HFF-Myc (cell line): ENCODE results near the gene ANAPC2.

Experiments used
- DNase-seq: peaks from one replicate; pipeline ENCODE4 v3.0.0-alpha.2; 2011; ENCODE audit warnings: low read depth; ENCODE audit errors: extremely low read depth
- H3K4me3 ChIP-seq: replicated peaks from 2 replicates; pipeline ENCODE4 v1.5.1; 2011; ENCODE audit warnings: low read depth, mild to moderate bottlenecking, control low read depth, low read length
- TF ChIP-seq, protein P1 (sequence below): IDR thresholded peaks from 2 replicates; pipeline ENCODE4 v1.5.1; 2012; ENCODE audit warnings: mild to moderate bottlenecking, low read depth, low read length, control low read depth; ENCODE audit errors: missing control alignments

Gene ANAPC2

DNA sequence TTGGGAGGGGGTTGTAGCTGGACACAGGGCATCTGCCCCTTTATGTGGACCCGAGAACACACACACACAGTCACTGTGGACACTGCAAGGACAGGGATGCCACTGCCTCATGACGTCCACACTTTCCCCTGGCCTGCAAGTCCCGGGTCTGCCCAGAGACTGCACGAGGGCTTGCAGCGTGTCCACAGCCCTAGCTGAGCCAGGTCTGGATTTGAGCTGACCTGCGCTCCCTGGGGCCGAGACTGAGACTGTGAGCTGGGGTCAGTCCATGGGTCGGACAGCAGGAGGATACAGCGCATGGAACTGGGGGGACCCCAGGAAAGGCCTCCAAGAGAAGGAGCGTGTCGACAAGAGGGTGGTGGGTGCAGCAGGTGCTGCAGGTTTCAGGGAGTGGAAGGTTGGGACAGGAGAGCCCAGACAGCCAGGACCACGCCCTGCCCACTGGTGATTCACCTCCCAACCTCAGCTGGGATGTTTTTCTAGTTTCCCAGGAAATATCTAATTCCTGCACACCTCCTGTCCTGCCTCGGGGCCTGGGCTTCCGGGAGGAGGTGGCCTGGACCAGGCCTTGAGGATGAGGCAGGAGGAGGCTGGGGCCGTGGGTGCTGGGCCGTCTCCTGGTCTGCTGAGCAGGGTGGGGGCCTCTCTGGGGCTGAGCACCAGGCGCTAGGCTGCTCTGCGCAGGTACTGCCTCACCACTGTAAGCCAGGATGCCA, 38.1 kb upstream of the ANAPC2 start:
- TF ChIP-seq, protein P1, sequence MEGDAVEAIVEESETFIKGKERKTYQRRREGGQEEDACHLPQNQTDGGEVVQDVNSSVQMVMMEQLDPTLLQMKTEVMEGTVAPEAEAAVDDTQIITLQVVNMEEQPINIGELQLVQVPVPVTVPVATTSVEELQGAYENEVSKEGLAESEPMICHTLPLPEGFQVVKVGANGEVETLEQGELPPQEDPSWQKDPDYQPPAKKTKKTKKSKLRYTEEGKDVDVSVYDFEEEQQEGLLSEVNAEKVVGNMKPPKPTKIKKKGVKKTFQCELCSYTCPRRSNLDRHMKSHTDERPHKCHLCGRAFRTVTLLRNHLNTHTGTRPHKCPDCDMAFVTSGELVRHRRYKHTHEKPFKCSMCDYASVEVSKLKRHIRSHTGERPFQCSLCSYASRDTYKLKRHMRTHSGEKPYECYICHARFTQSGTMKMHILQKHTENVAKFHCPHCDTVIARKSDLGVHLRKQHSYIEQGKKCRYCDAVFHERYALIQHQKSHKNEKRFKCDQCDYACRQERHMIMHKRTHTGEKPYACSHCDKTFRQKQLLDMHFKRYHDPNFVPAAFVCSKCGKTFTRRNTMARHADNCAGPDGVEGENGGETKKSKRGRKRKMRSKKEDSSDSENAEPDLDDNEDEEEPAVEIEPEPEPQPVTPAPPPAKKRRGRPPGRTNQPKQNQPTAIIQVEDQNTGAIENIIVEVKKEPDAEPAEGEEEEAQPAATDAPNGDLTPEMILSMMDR: no peak
- no peak overlapping the region for H3K4me3 ChIP-seq
- DNase-seq: no peak

- DNase-seq: no peak
- no peak overlapping the region for H3K4me3 ChIP-seq
- TF ChIP-seq, protein P1: no peak
Measured at GRCh38 chr9:137225699-137226331, 37.5 kb upstream of the ANAPC2 start.

DNA sequence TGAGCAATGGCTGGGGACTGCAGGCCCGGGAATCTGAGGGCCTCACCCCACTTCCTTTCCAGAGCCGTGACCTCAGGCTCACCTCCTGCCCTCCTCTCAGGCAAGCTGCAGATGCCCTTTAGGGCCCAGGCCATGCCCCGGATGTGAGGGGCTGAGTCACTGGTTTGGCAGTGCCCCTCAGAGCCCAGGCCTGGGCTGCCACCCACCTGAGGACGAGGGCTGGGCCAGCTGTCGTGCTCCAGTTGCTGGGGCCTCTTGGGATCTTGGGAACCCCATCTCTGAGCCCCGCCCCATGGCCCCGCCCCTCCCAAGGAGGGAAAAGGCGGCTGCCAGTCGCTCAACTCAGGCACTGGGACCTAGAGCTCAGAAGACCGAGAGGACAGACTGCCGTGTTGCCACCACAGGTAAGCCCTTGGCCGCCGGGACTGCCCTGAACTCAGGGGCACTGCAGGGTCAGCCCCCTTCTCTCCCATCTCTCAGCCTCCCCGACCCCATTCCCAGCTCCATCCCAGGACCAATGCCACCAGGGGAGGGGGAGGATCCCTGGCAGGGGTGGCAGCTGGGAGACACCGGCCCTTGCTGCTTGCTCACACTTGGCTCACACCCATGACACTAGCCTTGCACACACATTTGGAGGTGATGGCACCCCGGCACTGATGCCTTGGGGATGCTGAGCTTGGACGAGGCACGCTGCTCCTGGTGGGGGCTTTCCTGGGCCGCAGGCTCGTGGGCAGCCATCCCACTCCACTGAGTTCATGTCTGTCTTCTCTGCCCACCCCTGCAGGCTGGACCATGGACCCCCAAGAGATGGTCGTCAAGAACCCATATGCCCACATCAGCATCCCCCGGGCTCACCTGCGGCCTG, 36.7 kb upstream of the ANAPC2 start, which contains the start of gene CYSRT1:
Gene CYSRT1 (plus strand): TSS at position 345 of the 865 bp plus-strand sequence. CDS start 448 bp downstream, at position 793.
- DNase-seq: no peak
- TF ChIP-seq, protein P1: no peak
- H3K4me3 ChIP-seq: peak within 1 kb of the TSS; percentile 74

DNA sequence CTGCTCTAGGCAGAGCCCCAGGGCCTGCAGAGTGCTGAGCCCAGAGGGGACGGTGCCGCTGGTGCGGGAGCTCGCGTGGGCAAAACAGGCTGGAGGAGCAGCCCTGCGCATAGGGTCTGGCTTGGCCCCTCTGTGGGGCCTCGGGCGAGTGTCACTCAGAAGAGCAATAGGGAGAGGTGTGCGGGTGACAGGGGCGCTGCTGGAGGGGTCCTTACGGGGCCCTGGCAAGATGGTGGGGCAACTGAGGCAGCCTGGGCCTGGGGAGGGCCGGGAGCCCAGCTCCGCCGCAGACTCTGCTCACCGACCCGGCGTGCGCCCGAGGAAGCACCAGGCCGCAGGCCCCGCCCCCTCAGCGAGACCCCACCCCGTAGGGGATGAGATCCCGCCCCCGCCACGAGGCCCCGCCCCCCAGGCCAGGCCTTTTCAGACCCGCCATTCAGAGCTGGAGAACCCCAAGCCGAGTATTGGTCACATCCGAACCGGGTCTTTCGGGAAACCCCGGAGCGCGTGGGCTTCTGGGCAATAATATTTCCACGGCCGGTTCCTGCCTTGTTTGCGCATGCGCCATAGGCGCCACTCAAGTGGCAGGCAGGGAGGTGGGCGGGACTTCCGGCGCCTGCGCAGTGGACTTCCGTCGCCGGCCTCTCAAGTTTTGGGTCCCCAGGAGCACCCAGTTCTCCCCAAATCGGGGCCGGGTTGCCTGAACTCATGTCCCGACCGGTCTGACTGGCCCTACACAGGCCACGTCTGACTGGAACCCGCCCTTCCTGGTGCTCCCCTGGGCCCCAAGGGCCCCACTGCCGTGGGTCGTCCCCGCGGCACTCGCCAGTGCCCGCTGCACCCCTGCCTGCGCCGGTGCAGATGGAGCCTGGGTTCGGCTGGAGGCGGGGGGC, 35.0 kb upstream of the ANAPC2 start:
- DNase-seq: peak; percentile 97
- TF ChIP-seq, protein P1: no peak

DNA sequence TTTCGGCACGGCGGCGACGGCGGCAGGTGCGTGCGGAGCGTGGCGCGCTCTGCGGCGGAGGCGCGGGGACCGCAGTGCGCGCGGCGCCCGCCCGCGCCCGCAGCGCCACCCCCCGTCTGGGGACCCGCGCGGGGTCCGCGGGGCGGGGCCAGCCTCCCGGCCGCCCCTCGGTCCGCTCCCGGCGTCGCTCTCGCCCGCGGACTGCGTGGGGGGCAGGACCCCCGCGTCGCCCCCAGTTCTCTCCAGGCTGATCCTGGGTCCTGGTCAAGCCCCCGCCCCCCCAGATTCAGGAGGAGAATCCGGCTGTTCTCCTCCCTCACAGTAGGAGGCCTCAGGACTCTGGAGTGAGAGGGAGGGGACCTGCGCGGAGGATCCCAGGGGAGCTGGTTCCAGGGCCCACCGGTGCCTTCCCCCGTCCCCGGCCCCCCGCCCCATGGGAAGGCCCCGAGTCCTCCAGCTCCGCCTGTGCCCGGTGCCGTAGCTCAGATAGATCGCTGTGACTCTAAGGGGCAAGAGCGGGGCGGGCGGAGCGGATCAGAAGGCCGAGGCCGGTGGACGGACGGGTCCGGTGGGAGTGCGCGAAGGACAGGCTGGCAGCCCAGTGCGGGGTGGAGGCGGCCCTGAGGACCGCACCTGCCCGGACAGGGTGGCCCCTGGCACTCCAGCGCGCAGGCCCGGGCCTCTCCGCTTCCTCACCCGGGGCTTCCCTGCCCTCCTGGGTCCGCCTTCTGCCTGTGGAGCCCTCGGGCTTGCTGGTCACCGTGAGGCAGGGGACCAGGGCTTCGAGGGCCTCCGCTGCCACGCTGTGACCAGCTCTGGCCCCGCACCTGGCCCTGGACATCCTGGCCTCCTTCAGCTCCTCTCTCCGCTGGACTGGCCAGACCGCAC, 34.1 kb upstream of the ANAPC2 start, which contains the start of gene RNF208:
Gene RNF208 (minus strand): TSS at position 51 of the 888 bp plus-strand sequence. CDS start 1,028 bp downstream, outside the sequence.
- DNase-seq: no peak
- H3K4me3 ChIP-seq: peak within 1 kb of the TSS; percentile 74
- TF ChIP-seq, protein P1: no peak

More for the DNA sequence above, 35.0 kb upstream of the ANAPC2 start:
- H3K4me3 ChIP-seq: peak overlapping the region; percentile 74
